ENCODE data around the gene HMGN4. TPM values are rescaled to one million over a fixed set of nuclear protein-coding genes. Genes with fewer than 3 reads are reported as not detected.

HMGN4 gene
- total and polyA plus RNA-seq, 9 of the 15 experiments (the other 6 are each of a cell fraction or from before 2014, with no cell fraction given): 35.4 to 134 (median 94.1) TPM

DNA sequence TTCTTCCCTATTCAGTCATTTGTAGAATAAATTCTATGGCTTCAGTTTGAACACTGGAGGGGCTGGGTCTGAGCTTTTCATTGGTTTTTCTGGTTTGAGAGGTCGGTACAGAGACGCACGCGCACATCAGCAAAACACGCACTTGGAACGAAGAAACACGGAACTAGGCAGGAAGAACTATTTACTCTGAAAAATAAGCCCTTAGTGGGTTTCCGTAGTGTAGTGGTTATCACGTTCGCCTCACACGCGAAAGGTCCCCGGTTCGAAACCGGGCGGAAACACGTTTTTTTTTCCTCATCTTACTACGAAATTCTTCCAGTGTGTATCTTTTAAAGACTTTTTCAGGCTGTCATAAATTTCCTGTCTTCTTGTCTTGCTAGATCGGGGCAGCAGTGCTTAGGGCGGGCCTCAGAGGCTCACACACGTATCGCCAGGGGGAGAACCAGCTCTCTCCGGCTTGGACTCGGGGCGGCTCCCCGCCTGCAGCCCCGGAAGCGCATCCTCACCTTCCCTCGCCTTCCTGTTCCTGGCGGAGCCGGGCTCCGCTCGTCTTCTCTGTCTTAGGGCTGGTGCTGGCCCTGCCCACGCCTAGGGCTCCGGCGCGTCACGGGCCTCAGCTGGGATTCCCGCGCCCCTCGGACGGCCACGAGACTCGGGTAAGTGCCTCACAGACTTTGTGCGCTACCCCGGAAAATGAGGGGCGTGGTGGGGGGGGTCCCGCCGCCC is at the start of gene HMGN4 (continued):
- TF ChIP-seq, protein P1, sequence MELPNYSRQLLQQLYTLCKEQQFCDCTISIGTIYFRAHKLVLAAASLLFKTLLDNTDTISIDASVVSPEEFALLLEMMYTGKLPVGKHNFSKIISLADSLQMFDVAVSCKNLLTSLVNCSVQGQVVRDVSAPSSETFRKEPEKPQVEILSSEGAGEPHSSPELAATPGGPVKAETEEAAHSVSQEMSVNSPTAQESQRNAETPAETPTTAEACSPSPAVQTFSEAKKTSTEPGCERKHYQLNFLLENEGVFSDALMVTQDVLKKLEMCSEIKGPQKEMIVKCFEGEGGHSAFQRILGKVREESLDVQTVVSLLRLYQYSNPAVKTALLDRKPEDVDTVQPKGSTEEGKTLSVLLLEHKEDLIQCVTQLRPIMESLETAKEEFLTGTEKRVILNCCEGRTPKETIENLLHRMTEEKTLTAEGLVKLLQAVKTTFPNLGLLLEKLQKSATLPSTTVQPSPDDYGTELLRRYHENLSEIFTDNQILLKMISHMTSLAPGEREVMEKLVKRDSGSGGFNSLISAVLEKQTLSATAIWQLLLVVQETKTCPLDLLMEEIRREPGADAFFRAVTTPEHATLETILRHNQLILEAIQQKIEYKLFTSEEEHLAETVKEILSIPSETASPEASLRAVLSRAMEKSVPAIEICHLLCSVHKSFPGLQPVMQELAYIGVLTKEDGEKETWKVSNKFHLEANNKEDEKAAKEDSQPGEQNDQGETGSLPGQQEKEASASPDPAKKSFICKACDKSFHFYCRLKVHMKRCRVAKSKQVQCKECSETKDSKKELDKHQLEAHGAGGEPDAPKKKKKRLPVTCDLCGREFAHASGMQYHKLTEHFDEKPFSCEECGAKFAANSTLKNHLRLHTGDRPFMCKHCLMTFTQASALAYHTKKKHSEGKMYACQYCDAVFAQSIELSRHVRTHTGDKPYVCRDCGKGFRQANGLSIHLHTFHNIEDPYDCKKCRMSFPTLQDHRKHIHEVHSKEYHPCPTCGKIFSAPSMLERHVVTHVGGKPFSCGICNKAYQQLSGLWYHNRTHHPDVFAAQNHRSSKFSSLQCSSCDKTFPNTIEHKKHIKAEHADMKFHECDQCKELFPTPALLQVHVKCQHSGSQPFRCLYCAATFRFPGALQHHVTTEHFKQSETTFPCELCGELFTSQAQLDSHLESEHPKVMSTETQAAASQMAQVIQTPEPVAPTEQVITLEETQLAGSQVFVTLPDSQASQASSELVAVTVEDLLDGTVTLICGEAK (IDR thresholded peaks at IDR 0.05): peak; percentile 94
- TF ChIP-seq, protein P1 (CRISPR knock-in tag; IDR thresholded peaks at IDR 0.05): no peak
- TF ChIP-seq POLR2G (IDR thresholded peaks at IDR 0.05; ENCODE audit: low read depth, low read length) (peak; percentile 94), MAZ (CRISPR knock-in tag; conservative IDR thresholded peaks at IDR 0.05 in 1 of 2, IDR thresholded peaks at IDR 0.05 in 1 of 2) (peak in 1 of 2 experiments; percentile 63; a peak in 3 of 4 replicates), SREBF1 (IDR thresholded peaks at IDR 0.05; ENCODE audit: borderline replicate concordance, low read depth, low read length) (peak; percentile 25; the same call in 1 of the 2 replicates), HLTF (IDR thresholded peaks at IDR 0.05) (peak; percentile 98)

All from K562 (cell line).